Glomerular endothelial cell (primary cell): ENCODE data around the gene ZNF793. TPM values are rescaled to one million over a fixed set of nuclear protein-coding genes. Genes with fewer than 3 reads are reported as not detected.

Source experiments
- DNase-seq: peaks from one replicate; pipeline ENCODE4 v3.0.0-alpha.2; 2011; ENCODE audit warnings: low read depth, low spot score; ENCODE audit errors: extremely low read depth
- total RNA-seq: library from RNA; depleted of rRNA; stranded (reverse); fragments of >200 nt; gene quantifications from 2 replicates; pipeline ENCODE4 v1.2.3, GENCODE V29; 2015

The ZNF793 gene
- total RNA-seq: 1.1 and 4.2 TPM in 2 replicates

DNA sequence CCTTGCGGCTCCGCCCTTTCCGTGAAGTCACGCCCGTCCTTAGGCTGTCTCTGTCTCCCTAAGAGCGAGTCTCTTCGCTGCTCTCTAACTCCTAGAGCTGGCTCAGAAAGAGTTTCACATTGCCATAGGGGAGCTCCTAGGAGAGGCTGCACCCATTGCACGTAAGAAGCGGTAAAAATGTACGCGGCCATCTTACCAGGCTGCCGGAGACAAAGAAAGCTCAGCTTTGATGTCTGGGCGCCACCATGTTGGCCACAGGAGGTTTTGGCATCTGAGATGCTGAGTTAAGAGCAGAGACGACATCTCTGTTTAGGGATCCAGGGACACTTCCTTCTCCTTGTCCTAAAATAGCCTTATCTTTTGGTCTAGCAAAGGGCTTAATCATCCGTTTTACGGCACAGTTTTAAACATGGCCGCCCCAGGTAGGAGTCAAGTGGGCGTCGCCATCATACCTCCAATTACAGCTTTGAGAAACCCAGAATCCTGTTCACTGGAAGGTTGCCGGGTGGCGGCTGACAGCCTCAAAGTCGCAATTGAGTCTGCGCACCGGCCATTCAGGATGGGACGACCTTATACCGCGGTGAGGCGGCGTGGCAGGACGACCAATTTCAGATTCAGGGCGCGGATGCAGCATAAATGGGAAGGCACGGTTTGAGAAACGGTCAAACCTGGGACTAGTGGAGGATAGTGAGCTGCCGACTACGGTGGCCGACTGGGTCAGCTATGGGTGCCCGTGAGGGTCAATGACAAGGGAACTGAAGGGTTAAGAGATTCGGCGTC, at the start of gene ZNF793:
Gene ZNF793, plus strand, starts transcription at position 553 of the 780 bp plus-strand sequence. CDS start 16,501 bp downstream, outside the sequence.
- DNase-seq: no peak

- no peak for DNase-seq
These were observed 40.4 kb upstream of the ZNF793 start for GRCh38 chr19:37466277-37466797.

- peak; percentile 69 for DNase-seq
These were observed 39.7 kb upstream of the ZNF793 start, which contains the start of gene ZNF569 for GRCh38 chr19:37466798-37467607. Gene ZNF569, minus strand, starts transcription at chr19:37467444. Its CDS starts 22,523 bp downstream, at chr19:37444921.

- DNase-seq: no peak
These were observed 39.1 kb upstream of the ZNF793 start for GRCh38 chr19:37467608-37468090.

GRCh38 chr19:37468961-37469777, 37.6 kb upstream of the ZNF793 start, which contains the start of gene ZNF570:
Gene ZNF570, plus strand, starts transcription at chr19:37469356. Its CDS starts 999 bp downstream, at chr19:37470355.
- DNase-seq: no peak

- DNase-seq: no peak
These were observed 36.5 kb upstream of the ZNF793 start for GRCh38 chr19:37470216-37470615.

- no peak for DNase-seq
These were observed 34.6 kb upstream of the ZNF793 start for GRCh38 chr19:37472165-37472564.

DNA sequence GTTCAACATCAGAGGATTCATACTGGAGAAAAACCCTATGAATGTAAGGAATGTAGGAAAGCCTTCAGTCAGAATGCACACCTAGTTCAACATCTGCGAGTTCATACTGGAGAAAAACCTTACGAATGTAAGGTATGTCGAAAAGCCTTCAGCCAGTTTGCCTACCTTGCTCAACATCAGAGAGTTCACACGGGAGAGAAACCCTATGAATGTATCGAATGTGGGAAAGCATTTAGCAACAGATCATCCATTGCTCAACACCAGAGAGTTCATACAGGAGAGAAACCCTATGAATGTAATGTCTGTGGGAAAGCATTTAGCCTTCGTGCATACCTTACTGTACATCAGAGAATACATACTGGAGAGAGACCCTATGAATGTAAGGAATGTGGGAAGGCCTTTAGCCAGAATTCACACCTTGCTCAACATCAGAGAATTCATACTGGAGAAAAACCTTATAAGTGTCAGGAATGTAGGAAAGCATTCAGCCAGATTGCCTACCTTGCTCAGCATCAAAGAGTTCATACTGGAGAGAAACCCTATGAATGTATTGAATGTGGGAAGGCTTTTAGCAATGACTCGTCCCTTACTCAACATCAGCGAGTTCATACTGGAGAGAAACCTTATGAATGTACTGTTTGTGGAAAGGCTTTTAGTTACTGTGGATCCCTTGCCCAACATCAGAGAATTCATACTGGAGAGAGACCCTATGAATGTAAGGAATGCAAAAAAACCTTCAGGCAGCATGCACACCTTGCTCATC, 22.2 kb upstream of the ZNF793 start:
- DNase-seq: no peak

GRCh38 chr19:37492213-37492612, 14.5 kb upstream of the ZNF793 start:
- DNase-seq: no peak

- no peak for DNase-seq
These were observed 767 bp upstream of the ZNF793 start for GRCh38 chr19:37505958-37506386.

GRCh38 chr19:37507167-37507464, 377 bp downstream of the ZNF793 start:
- no peak for DNase-seq

DNA sequence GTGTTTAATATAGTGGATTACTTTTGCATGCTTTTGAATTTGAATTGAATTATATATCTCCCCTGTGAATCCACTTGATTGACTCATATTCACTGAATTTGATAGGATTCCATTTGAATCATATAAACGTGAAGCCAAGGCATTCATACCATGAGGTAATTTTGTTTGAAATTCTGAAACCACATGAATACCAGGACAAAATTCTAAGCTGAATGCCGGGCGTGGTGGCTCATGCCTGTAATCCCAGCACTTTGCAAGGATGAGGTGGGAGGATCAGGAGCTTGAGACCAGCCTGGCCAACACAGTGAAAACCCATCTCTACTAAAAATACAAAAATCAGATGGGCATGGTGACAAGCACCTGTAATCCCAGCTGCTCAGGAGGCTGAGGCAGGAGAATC, 4.4 kb downstream of the ZNF793 start:
- no peak for DNase-seq

- no peak for DNase-seq
These were observed 5.1 kb downstream of the ZNF793 start for GRCh38 chr19:37511821-37512220.

DNA sequence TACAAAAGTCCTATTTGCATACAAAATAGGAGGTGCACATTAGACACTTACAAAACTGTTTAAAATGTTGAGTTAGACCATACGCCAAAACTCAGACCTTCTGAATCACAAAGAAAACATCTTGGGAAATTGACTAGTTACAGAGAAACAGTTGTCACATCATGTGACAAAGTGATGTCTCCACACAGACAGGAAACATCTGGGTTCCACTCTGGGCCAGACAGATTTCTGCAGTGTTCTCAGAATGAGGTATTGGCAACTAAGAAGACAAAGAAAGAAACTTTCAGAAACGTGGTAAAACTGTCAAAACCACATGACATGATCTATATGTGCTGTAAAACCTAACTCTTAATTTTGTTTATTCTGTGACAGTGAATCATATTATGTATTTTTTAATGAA, 6.7 kb downstream of the ZNF793 start:
- no peak for DNase-seq

- DNase-seq: no peak
These were observed 13.2 kb downstream of the ZNF793 start for GRCh38 chr19:37519890-37520289.

- no peak for DNase-seq
These were observed 30.7 kb downstream of the ZNF793 start for GRCh38 chr19:37537391-37537947.

DNA sequence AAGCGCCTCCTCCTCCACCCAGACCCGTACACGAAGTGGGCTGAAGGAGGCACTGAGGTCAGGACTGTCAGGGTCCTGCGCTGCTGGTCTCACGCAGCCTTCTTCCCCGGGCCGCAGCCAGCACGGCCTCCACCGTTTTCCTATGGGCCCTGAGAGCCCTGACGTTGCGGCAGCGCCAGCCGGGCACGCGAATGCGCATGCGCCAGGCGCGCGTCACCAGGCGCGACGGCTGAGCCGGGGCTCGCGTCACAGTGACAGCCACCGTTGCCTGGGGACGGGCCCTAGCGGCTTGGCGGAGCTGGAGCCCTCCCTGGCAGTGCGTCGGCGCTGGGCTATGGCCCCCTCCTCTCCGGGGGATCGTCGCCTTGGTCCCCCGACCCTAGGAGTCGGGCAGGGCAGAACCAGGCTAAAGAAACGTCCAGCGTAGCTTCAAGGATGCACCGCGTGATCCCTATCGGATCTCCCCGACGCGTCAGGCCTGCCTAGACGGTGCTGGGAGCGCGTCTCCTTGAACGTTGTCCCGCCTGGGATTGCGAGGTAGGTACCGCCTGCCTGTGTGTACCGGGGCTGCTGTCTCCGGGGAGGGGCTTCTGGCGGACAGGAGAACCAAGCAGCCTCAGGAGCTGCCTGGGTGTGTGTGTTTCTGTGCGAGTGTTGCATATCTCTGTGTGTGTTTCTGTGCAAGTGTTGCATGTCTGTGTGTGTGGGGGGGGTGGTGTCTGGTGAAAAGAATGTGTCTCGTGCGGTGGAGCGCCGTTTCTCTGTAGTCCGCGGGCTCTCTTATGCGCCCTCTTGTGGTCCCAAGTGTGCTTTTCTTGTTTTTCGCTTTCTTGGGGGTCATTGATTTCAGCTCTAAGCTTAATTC, 44.6 kb downstream of the ZNF793 start:
- no peak for DNase-seq

DNA sequence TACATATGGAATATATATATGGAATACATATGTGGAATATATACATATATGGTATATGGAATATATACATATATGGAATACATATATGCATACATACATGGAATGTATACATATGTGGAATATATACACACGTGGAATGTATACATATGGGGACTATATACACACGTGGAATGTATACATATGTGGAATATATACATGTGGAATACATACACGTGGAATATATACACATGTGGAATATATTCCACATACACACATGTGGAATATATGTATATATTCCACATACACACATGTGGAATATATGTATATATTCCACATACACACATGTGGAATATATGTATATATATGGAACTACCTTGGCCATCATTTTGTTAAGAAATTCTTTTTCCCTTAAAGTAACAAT, 56.8 kb downstream of the ZNF793 start:
- no peak for DNase-seq
